ENCODE data around the gene SPARC. TPM values are rescaled to one million over a fixed set of nuclear protein-coding genes. Genes with fewer than 3 reads are reported as not detected.
A peak's percentile ranks its signal among the peaks of the same experiment; 100 is the strongest.
"Not testable (repeated sequence)": the region's sequence is repeated elsewhere in the genome, so short reads cannot be mapped to it uniquely, and the experiment has no call there.

Gene SPARC
- total RNA-seq, 2 experiments from 2014 or later: not detected

- Mint-ChIP-seq H3K4me3 (no peak overlapping the region), H3K4me1 (ENCODE audit: low read depth) (peaks cover 3% of the 10 kb centered on the region), H3K36me3 (ENCODE audit: low read depth) (no peaks in the 10 kb centered on the region), H3K9me3 (no peaks in the 10 kb centered on the region), H3K27ac (no peak overlapping the region), H3K27me3 (peaks cover 15% of the 10 kb centered on the region)
- CTCF ChIA-PET: interaction anchor here (0.9 to 1.0 kb wide), 2 partner anchors 28 to 33 kb away, joined by 3 read pairs; no protein-coding TSS in a partner anchor
- POLR2A ChIA-PET: no interaction called here
- ATAC-seq: no peak
- no peak for DNase-seq
- no peak for TF ChIP-seq CTCF (IDR thresholded peaks at IDR 0.05)
- intact Hi-C loops (cut with micrococcal nuclease): no loop called here
Measured at GRCh38 chr5:151691706-151692105, 5.0 kb upstream of the SPARC start.

GRCh38 chr5:151689591-151689990 lies 2.9 kb upstream of the SPARC start:
- H3K27ac Mint-ChIP-seq; DNase-seq; intact Hi-C loops (cut with micrococcal nuclease); H3K36me3 Mint-ChIP-seq (ENCODE audit: low read depth); H3K4me3 Mint-ChIP-seq; CTCF ChIA-PET; ATAC-seq; H3K9me3 Mint-ChIP-seq; H3K4me1 Mint-ChIP-seq (ENCODE audit: low read depth): not testable (repeated sequence)
- POLR2A ChIA-PET: interaction anchor here (1.0 kb wide), 1 partner anchor 80 kb away, joined by 3 read pairs; no protein-coding TSS in a partner anchor
- H3K27me3 Mint-ChIP-seq: peaks cover 25% of the 10 kb centered on the region

GRCh38 chr5:151688436-151688835 lies 1.7 kb upstream of the SPARC start:
- H3K4me3 Mint-ChIP-seq: no peak overlapping the region
- peaks cover 10% of the 10 kb centered on the region for H3K4me1 Mint-ChIP-seq (ENCODE audit: low read depth)
- intact Hi-C loops (cut with micrococcal nuclease): no loop called here
- TF ChIP-seq CTCF (IDR thresholded peaks at IDR 0.05): no peak
- peaks cover 25% of the 10 kb centered on the region for H3K27me3 Mint-ChIP-seq
- CTCF ChIA-PET: no interaction called here
- no peak for ATAC-seq
- H3K36me3 Mint-ChIP-seq (ENCODE audit: low read depth): no peaks in the 10 kb centered on the region
- no peak overlapping the region for H3K27ac Mint-ChIP-seq
- DNase-seq: no peak
- H3K9me3 Mint-ChIP-seq: no peaks in the 10 kb centered on the region
- POLR2A ChIA-PET: no interaction called here

GRCh38 chr5:151685749-151686673 lies 704 bp downstream of the SPARC start:
- POLR2A ChIA-PET: no interaction called here
- no peak overlapping the region for H3K27ac Mint-ChIP-seq
- CTCF ChIA-PET: interaction anchor here (1.0 to 1.2 kb wide), 2 partner anchors 9 to 27 kb away, joined by 3 read pairs; no protein-coding TSS in a partner anchor
- no peaks in the 10 kb centered on the region for H3K9me3 Mint-ChIP-seq
- ATAC-seq (no peak), DNase-seq (no peak)
- peaks cover 10% of the 10 kb centered on the region for H3K4me1 Mint-ChIP-seq (ENCODE audit: low read depth)
- TF ChIP-seq CTCF (IDR thresholded peaks at IDR 0.05): no peak
- no peaks in the 10 kb centered on the region for H3K36me3 Mint-ChIP-seq (ENCODE audit: low read depth)
- intact Hi-C loops (cut with micrococcal nuclease): no loop called here
- peak overlapping the region; percentile 14 for H3K4me3 Mint-ChIP-seq
- H3K27me3 Mint-ChIP-seq: peaks cover 25% of the 10 kb centered on the region

- H3K27ac Mint-ChIP-seq: no peak overlapping the region
- H3K4me3 Mint-ChIP-seq: no peak overlapping the region
- H3K27me3 Mint-ChIP-seq: peaks cover 25% of the 10 kb centered on the region
- TF ChIP-seq CTCF (IDR thresholded peaks at IDR 0.05): no peak
- ATAC-seq (no peak), DNase-seq (no peak)
- ChIA-PET CTCF (interaction anchor here (0.7 to 2.9 kb wide), 4 partner anchors 14 to 32 kb away, joined by 3 to 7 read pairs (median 4); no protein-coding TSS in a partner anchor), POLR2A (no interaction called here)
- no peaks in the 10 kb centered on the region for H3K36me3 Mint-ChIP-seq (ENCODE audit: low read depth)
- intact Hi-C loops (cut with micrococcal nuclease): no loop called here
- H3K9me3 Mint-ChIP-seq: no peaks in the 10 kb centered on the region
- H3K4me1 Mint-ChIP-seq (ENCODE audit: low read depth): peaks cover 10% of the 10 kb centered on the region
Measured at GRCh38 chr5:151684690-151685361, 1.9 kb downstream of the SPARC start.
